ENCODE data around the gene MEOX1. TPM values are rescaled to one million over a fixed set of nuclear protein-coding genes. Genes with fewer than 3 reads are reported as not detected.

The MEOX1 gene
- total RNA-seq, 1 donor from 2014 or later = not detected

DNA sequence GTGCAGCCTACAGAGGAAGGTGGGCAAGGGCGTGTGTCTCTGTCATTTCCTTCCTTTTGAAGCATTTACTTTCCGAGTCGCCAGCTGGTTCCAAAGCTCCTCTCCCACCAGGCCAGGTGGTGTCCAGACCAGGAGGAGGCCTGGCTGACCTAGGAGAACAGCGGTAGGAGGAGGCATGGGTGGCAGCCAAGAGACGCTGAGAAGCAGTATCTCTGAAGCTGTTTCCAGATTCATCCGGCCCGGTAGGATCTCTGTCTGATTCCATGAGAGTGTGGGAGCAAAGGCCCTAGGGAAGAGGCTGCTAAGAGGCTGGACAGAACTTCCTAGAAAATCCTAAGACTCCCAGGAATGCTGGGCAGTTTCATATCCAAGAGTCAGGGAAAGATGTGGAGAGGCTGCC lies 20.3 kb downstream of the MEOX1 start:
- TF ChIP-seq, protein P1, sequence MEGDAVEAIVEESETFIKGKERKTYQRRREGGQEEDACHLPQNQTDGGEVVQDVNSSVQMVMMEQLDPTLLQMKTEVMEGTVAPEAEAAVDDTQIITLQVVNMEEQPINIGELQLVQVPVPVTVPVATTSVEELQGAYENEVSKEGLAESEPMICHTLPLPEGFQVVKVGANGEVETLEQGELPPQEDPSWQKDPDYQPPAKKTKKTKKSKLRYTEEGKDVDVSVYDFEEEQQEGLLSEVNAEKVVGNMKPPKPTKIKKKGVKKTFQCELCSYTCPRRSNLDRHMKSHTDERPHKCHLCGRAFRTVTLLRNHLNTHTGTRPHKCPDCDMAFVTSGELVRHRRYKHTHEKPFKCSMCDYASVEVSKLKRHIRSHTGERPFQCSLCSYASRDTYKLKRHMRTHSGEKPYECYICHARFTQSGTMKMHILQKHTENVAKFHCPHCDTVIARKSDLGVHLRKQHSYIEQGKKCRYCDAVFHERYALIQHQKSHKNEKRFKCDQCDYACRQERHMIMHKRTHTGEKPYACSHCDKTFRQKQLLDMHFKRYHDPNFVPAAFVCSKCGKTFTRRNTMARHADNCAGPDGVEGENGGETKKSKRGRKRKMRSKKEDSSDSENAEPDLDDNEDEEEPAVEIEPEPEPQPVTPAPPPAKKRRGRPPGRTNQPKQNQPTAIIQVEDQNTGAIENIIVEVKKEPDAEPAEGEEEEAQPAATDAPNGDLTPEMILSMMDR (IDR thresholded peaks at IDR 0.05; ENCODE audit: partially characterized antibody, unreplicated experiment) = no peak
- H3K4me3 Mint-ChIP-seq (ENCODE audit: unreplicated experiment) = no peak overlapping the region
- H3K4me1 Mint-ChIP-seq (ENCODE audit: low read depth, unreplicated experiment) = peaks cover 6% of the 10 kb centered on the region
- H3K27me3 Mint-ChIP-seq (ENCODE audit: unreplicated experiment) = peaks cover 7% of the 10 kb centered on the region
- no peak for DNase-seq
- no peaks in the 10 kb centered on the region for H3K36me3 Mint-ChIP-seq (ENCODE audit: unreplicated experiment)
- no peaks in the 10 kb centered on the region for H3K9me3 Mint-ChIP-seq (ENCODE audit: unreplicated experiment)
- no peak overlapping the region for H3K27ac Mint-ChIP-seq (ENCODE audit: unreplicated experiment)

DNA sequence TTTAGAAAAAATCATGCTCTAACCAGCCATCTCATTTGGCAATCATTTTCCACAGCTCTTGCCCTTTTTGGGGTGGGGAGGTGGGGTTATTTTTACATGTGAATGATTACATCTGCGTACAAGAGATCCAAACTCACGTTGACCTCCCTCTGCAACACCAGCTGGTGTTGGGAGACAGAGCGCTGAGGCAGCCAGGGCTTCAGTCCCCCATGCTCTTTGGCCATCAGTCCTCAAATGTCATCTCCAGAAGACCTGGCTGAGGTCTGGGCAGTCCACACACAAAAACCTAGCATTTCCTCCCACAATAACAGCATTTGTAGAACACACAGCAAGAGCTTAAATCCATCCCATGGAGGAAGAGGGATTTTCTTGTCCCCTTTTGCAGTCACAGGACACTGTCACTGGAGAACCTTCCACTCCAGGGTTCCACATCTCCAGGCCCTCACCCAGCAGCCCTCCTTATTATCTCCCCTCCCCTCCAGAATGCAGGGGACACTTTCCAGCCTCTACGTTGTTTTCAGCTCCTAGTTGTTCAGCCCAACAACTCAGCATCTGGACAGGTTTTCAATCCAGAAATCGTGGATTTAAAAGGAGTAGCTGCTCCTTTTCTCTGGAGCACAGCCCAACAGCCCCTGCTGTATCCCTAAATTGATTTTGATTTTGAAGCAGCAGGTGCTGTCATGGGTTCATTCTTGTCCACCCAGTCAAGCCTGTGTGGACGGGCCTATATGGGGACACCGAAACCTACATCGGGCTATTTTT lies 21.1 kb downstream of the MEOX1 start:
- H3K27ac Mint-ChIP-seq (ENCODE audit: unreplicated experiment) = no peak overlapping the region

DNA sequence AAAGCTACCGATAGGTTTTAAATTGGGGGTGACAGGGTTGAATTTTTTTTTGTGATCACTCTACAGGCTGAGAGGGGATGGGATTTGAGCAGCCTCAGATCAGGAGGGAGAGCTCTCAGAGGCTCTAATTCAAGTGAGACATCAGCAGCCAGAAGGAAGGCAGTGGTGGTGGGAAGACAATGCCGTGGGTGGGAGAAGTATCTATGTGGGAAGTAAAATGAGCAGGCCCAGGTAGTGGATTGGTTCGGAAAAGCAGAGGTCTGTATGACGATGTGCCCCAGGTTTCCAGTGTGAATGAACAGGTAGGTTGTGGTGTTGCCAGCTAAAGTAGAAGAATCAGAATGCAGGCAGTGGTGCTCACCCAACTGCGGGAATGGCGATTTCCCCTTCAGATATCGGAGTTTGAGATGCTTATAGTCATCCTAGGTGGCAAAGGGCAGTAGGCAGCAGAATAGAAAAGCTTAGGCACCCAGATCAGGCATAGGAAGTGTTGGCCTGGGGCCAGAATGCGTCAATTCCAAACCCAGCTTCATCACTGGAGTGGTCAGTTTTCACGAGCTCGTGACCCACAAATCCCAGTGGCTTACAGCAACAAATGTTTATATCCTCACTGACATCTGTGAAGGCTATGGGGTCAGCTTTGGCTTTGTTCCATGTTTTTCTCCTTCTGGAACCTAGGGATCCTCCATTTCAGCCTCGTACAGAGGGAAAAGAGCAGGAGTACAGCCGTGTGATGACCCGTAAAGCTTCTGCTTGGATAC lies 24.0 kb downstream of the MEOX1 start:
- H3K4me1 Mint-ChIP-seq (ENCODE audit: low read depth, unreplicated experiment) = peaks cover 2% of the 10 kb centered on the region
- peaks cover 3% of the 10 kb centered on the region for H3K9me3 Mint-ChIP-seq (ENCODE audit: unreplicated experiment)
- H3K27ac Mint-ChIP-seq (ENCODE audit: unreplicated experiment) = no peak overlapping the region
- H3K36me3 Mint-ChIP-seq (ENCODE audit: unreplicated experiment) = no peaks in the 10 kb centered on the region
- TF ChIP-seq, protein P1 (IDR thresholded peaks at IDR 0.05; ENCODE audit: partially characterized antibody, unreplicated experiment) = no peak
- DNase-seq = no peak
- H3K27me3 Mint-ChIP-seq (ENCODE audit: unreplicated experiment) = peaks cover 10% of the 10 kb centered on the region
- H3K4me3 Mint-ChIP-seq (ENCODE audit: unreplicated experiment) = no peak overlapping the region

More for the DNA sequence above, 21.1 kb downstream of the MEOX1 start:
- no peaks in the 10 kb centered on the region for H3K36me3 Mint-ChIP-seq (ENCODE audit: unreplicated experiment)
- DNase-seq = no peak
- no peaks in the 10 kb centered on the region for H3K9me3 Mint-ChIP-seq (ENCODE audit: unreplicated experiment)
- H3K4me3 Mint-ChIP-seq (ENCODE audit: unreplicated experiment) = no peak overlapping the region
- peaks cover 7% of the 10 kb centered on the region for H3K27me3 Mint-ChIP-seq (ENCODE audit: unreplicated experiment)
- TF ChIP-seq, protein P1 (IDR thresholded peaks at IDR 0.05; ENCODE audit: partially characterized antibody, unreplicated experiment) = no peak
- H3K4me1 Mint-ChIP-seq (ENCODE audit: low read depth, unreplicated experiment) = peaks cover 6% of the 10 kb centered on the region

DNA sequence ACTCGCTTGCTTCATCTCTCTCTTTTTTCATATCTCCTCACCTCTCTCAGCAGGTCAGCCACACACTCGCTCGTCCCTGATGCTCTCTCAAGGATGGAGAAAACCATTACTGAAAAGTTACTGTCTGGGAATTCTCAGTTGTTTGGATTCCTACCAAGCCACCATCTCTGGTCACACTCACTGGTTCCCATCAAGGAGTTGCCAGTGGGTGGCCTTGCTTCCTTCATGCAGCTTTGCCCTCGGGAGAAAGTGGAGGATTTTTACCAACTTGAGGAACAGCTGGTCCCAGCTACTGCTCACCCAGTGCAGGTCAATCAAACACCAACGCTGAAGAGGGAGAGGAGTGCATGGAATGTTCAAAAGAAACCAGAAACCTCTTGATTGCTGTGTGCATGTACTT lies 25.3 kb downstream of the MEOX1 start:
- Mint-ChIP-seq H3K9me3 (ENCODE audit: unreplicated experiment) (peaks cover 3% of the 10 kb centered on the region), H3K27me3 (ENCODE audit: unreplicated experiment) (peaks cover 10% of the 10 kb centered on the region), H3K4me3 (ENCODE audit: unreplicated experiment) (no peak overlapping the region), H3K36me3 (ENCODE audit: unreplicated experiment) (no peaks in the 10 kb centered on the region), H3K4me1 (ENCODE audit: low read depth, unreplicated experiment) (peaks cover 2% of the 10 kb centered on the region), H3K27ac (ENCODE audit: unreplicated experiment) (no peak overlapping the region)
- TF ChIP-seq, protein P1 (IDR thresholded peaks at IDR 0.05; ENCODE audit: partially characterized antibody, unreplicated experiment) = no peak
- DNase-seq = no peak
